GM21390 (cell line): ENCODE measurements around the gene ITPKB.

ENCODE experiments used
- ATAC-seq: cut with Tn5 transposase; IDR thresholded peaks from one replicate; pipeline ENCODE4 v1.9.1; 2021; ENCODE audit not compliant: unreplicated experiment

ITPKB gene

GRCh38 chr1:226586116-226586515 lies 153.0 kb downstream of the ITPKB start:
- ATAC-seq, result no peak

- no peak for ATAC-seq
Observed at GRCh38 chr1:226584164-226584563, 154.9 kb downstream of the ITPKB start.

GRCh38 chr1:226582966-226583365 lies 156.1 kb downstream of the ITPKB start:
- ATAC-seq, result no peak
